T-helper 2 cell (primary cell): ENCODE data around the gene QRICH2.
"Not testable (repeated sequence)": the region's sequence is repeated elsewhere in the genome, so short reads cannot be mapped to it uniquely, and the experiment has no call there.

ENCODE experiments used
- DNase-seq, 5 experiments: peaks; one replicate each; pipeline versions ENCODE4 v3.0.0 to v3.0.0-alpha.2; 2012 to 2022

QRICH2 gene

GRCh38 chr17:76246080-76247066 is 61.7 kb downstream of the QRICH2 start:
- peak in 1 of 5 experiments; percentile 99 for DNase-seq

- not testable (repeated sequence) for DNase-seq
Measured at GRCh38 chr17:76244721-76245120, 63.4 kb downstream of the QRICH2 start.

GRCh38 chr17:76243826-76244679 is 64.0 kb downstream of the QRICH2 start:
- DNase-seq = no peak

GRCh38 chr17:76241691-76242255 is 66.3 kb downstream of the QRICH2 start:
- no peak for DNase-seq

GRCh38 chr17:76241204-76241538 is 66.9 kb downstream of the QRICH2 start:
- DNase-seq = no peak

GRCh38 chr17:76240461-76241203 is 67.4 kb downstream of the QRICH2 start, which contains the start of gene RNF157:
Gene RNF157 (minus strand): TSS chr17:76240493. CDS start chr17:76240240, 253 bp downstream.
- peak; percentile 35 to 82 (median 61) for DNase-seq

GRCh38 chr17:76239538-76240274 is 68.4 kb downstream of the QRICH2 start:
- peak in 1 of 5 experiments; percentile 20 for DNase-seq

GRCh38 chr17:76238847-76239537 is 69.1 kb downstream of the QRICH2 start:
- no peak for DNase-seq

- no peak for DNase-seq
Measured at GRCh38 chr17:76237859-76238313, 70.2 kb downstream of the QRICH2 start.

GRCh38 chr17:76236603-76237002 is 71.5 kb downstream of the QRICH2 start:
- no peak for DNase-seq

- no peak for DNase-seq
Measured at GRCh38 chr17:76235883-76236282, 72.2 kb downstream of the QRICH2 start.

- peak in 1 of 5 experiments; percentile 75 for DNase-seq
Measured at GRCh38 chr17:76234354-76234679, 73.8 kb downstream of the QRICH2 start.

- DNase-seq = no peak
Measured at GRCh38 chr17:76233588-76234353, 74.3 kb downstream of the QRICH2 start.

- no peak for DNase-seq
Measured at GRCh38 chr17:76232342-76232741, 75.7 kb downstream of the QRICH2 start.

GRCh38 chr17:76226749-76227148 is 81.3 kb downstream of the QRICH2 start:
- DNase-seq = not testable (repeated sequence)

- DNase-seq = not testable (repeated sequence)
Measured at GRCh38 chr17:76225373-76226086, 82.5 kb downstream of the QRICH2 start.
